Measurements from ENCODE around the gene KIF5C.
A peak's percentile ranks its signal among the peaks of the same experiment; 100 is the strongest.

Gene KIF5C

GRCh38 chr2:149041482-149041881 is 166.5 kb downstream of the KIF5C start:
- DNase-seq (ENCODE audit: low read depth in 3 of 3): no peak

- DNase-seq (ENCODE audit: low read depth in 3 of 3): no peak
Observed at GRCh38 chr2:149042881-149043280, 167.9 kb downstream of the KIF5C start.

GRCh38 chr2:149044500-149044899 is 169.5 kb downstream of the KIF5C start:
- DNase-seq (ENCODE audit: low read depth in 3 of 3): no peak

- no peak for DNase-seq (ENCODE audit: low read depth in 3 of 3)
Observed at GRCh38 chr2:149047118-149047517, 172.1 kb downstream of the KIF5C start.

- no peak for DNase-seq (ENCODE audit: low read depth in 3 of 3)
Observed at GRCh38 chr2:149049142-149049541, 174.1 kb downstream of the KIF5C start.

- no peak for DNase-seq (ENCODE audit: low read depth in 3 of 3)
Observed at GRCh38 chr2:149050188-149050587, 175.2 kb downstream of the KIF5C start.

GRCh38 chr2:149055751-149056150 is 180.7 kb downstream of the KIF5C start:
- no peak for DNase-seq (ENCODE audit: low read depth in 3 of 3)

- no peak for DNase-seq (ENCODE audit: low read depth in 3 of 3)
Observed at GRCh38 chr2:149056541-149057255, 181.7 kb downstream of the KIF5C start.

- no peak for DNase-seq (ENCODE audit: low read depth in 3 of 3)
Observed at GRCh38 chr2:149057401-149057800, 182.4 kb downstream of the KIF5C start.

- no peak for DNase-seq (ENCODE audit: low read depth in 3 of 3)
Observed at GRCh38 chr2:149058936-149059335, 183.9 kb downstream of the KIF5C start.

GRCh38 chr2:149059822-149060221 is 184.8 kb downstream of the KIF5C start:
- no peak for DNase-seq (ENCODE audit: low read depth in 3 of 3)

GRCh38 chr2:149061133-149061745 is 186.2 kb downstream of the KIF5C start:
- no peak for DNase-seq (ENCODE audit: low read depth in 3 of 3)

GRCh38 chr2:149062531-149062930 is 187.5 kb downstream of the KIF5C start:
- DNase-seq (ENCODE audit: low read depth in 3 of 3): no peak

GRCh38 chr2:149063177-149063576 is 188.2 kb downstream of the KIF5C start:
- no peak for DNase-seq (ENCODE audit: low read depth in 3 of 3)

GRCh38 chr2:149064365-149064841 is 189.4 kb downstream of the KIF5C start:
- no peak for DNase-seq (ENCODE audit: low read depth in 3 of 3)

GRCh38 chr2:149064856-149065630 is 190.0 kb downstream of the KIF5C start:
- no peak for DNase-seq (ENCODE audit: low read depth in 3 of 3)

GRCh38 chr2:149068225-149068995 is 193.4 kb downstream of the KIF5C start:
- no peak for DNase-seq (ENCODE audit: low read depth in 3 of 3)

GRCh38 chr2:149068996-149069888 is 194.2 kb downstream of the KIF5C start:
- DNase-seq (ENCODE audit: low read depth in 3 of 3): peak in 1 of 3 donors; percentile 4

- DNase-seq (ENCODE audit: low read depth in 3 of 3): no peak
Observed at GRCh38 chr2:149070681-149071320, 195.8 kb downstream of the KIF5C start.

GRCh38 chr2:149075105-149075504 is 200.1 kb downstream of the KIF5C start:
- DNase-seq (ENCODE audit: low read depth in 3 of 3): no peak
